Stimulated activated CD8-positive, alpha-beta memory T cell treated with anti-CD3 and anti-CD28 coated beads, Interleukin-2, amount 100 ng/mL, for 48 hours (primary cell): ENCODE results near the gene SCN5A.

Experiments
- DNase-seq, 2 donors: peaks; one replicate each; pipeline ENCODE4 v3.0.0-alpha.2; 2020; ENCODE audit warnings: low read depth in 2 of 2

Gene SCN5A

DNA sequence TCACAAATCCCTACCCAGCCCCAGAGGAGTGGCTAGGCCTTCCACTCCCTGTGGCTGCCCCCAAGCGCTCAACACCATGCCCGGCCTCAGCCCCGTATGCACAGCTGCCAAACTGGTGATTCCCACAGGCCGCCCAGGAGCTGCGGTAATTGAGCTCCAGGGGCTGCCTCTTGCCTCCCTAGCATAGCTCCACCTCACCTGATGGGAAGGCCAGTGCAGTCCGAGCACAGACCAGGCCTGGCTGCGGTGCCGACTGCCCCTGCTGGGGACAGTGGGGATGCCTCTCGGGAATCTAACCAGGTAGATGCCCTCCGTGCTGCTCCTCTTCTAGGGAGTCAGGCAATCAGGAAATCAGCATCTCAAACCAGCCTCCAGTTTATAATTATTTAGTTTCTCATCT lies 25.9 kb downstream of the SCN5A start:
- DNase-seq: no peak

DNA sequence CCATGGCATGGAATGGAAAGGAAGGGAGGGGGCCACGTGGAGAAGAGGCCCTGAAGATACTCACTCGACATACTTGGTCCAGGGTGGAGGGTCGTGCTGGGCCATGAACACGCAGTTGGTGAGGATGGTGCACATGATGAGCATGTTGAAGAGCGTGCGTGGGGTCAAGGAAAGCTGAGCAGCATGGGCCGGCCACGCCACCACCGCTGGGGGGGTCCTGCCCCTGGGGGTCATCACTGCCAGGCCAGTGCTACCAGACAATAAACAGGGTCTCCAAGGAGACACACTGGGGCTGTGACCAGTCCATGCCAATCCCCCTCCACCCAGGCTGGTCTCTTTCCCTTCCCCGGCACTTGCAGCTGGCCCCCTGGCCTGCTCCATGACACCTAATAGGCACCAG lies 27.2 kb downstream of the SCN5A start:
- no peak for DNase-seq

DNA sequence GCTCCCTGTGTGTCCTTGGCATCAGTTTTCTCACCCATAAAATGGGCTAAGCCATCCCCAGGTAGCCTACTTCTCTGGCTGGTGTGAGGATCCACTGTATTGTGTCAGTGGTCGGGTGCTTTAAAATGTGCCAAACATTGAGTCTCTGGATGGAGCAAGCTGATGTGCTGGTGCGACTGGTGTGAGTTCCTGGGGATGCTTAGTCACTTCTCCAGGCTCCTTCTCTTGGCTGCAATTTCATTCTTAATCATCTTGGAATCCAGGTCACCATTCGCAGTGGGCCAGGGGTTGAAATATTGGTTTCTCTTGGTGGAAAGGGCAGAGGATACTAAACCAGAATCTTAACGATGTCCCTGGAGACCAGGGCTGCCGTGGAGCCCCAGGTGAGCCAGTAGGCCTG lies 29.3 kb downstream of the SCN5A start:
- DNase-seq: no peak

DNA sequence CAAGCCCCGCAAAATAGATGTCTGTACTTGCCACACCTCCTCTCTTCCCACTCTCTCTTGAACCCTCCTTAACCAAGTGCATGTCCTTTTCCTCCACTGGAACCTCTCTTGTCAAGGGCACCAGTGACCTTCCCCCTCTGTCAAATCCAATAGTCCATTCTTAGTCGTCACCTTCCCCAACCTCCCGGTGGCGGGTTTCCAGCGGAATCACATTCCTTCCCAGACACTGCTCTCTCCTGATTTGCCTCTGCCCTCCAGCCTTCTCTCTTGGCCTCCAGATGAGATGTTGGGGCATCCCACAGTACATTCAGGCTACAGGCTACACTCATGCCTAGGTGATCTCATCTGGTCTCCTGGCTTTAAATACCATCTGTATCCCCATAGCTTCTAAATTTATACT lies 31.1 kb downstream of the SCN5A start:
- DNase-seq: no peak

DNA sequence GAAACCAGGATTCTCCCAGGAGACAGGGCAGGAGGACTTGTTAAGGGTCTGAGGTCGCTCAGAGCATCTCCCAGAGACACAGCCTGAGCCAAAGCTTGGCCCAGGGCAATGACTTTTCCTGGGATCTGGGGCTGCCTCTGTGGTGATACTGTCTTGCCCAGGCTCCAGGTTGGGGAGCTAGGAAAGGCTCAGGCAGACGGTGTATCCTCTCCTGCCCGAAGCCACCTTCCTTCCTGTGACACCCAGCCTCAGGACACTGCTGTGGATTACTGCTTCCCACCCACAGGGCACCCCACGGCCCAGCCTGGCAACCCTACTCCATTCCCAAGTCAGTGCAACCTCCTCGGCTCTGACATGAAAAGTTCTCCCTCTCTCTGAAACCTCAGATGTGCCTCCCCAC lies 31.9 kb downstream of the SCN5A start:
- no peak for DNase-seq

DNA sequence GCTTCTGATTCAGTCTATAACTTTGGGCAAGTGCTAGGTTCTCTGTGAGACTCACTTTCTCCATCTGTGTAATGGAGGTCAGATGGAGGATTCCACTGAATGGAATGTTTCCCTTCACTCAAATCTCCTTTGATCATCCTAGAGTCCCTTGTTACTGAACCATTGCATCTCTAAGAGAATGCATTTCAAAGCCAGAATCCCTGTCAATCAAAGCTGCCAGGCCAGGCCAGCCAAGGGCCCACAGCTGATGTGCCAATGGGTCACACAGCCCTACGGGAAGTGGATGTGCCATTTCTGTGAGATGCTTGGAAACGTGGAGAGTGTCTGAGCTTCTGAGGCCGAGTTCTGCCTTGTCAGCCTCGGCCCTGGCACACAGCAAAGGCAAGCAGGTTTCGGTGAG lies 32.4 kb downstream of the SCN5A start:
- DNase-seq: no peak

DNA sequence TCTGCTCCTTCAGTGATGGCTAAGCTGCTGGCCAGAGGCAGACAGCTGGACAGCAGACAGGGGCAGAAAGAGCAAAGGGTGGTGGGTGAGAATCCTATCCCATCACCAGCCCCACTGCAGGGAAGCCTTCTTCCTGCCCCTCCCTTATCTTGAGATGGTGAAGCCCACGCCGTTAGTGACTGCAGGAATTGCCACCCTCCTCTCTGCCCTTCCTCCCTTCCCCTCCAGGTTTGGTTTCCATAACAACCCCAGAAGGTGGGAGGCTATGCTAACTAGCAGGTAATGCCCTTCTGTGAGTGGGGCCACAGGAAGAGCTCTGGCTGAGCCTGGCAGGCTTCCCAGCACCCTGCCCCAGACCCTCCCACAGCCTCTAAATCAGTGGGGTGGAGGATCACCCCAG lies 32.8 kb downstream of the SCN5A start:
- no peak for DNase-seq

DNA sequence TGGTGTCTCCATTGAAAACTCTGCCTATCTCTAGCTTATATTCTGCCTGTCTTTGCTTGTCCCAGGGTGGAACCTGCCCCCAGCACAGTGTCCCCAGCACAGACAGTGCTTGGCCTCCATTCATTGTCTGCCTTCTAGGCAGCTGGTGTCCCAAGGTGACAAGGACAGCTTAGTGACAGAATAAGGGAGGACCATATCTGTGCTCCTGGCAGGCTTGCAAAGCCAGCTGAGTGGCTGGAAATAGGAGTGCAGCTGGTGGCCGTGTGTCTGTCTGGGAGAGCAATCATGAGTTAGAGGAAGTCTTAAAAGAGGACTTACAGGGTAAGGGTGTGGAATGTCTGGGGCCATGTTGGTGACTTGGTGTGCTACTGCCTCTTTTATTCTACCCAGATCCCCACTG lies 33.4 kb downstream of the SCN5A start:
- DNase-seq: no peak

DNA sequence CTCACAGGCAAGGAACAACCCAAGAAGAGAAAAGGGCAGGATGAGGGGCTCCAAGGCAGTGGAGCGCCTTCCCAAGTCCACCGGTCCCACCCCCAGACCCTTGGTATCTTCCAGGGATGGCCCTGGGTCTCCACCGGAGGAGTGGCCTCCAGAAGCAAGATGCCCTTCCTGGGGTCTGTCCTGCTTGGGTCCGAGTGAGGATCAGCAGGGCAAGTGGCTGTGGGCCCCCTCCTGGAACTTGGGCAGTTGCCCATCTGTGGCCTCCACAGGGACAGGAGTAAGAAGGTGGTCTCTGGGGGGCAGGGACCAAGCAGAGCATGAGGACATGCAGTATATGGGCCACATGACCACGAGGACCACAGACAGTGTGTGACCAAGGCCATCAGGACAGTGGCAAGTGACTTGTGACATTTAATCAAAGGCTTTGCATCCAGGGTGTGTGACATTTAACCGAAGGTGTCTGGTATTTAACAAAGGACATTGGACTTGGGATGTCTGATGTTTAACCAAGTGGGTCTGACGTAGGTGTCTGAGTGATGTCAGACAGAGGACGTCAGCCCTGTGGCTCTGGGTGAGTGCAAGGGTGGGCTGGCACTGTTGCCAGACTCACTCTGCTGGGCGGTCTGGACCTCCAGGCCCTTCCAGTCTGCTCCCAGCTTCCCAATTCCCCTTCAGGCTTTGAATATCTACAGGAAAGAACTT lies 34.7 kb downstream of the SCN5A start:
- DNase-seq: no peak

DNA sequence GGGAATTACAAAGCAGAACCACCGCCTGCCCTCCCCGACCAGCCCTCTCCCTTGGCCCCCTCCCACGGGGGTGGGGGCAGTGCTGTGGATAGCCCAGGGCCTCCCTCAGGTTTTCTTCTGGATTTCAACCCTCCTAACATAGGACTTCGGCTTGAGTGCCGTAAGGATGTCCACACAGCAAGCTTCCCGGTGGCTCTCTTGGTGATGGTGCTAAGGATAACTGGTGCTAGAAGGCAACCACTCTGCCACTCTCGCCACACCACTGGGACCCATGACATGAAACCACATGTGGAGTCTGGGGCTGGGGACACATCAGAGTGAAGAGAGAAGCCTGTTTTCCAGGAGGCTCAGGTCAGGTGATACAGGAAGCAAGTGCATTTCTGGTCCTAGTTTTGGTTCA lies 35.4 kb downstream of the SCN5A start:
- DNase-seq: no peak

DNA sequence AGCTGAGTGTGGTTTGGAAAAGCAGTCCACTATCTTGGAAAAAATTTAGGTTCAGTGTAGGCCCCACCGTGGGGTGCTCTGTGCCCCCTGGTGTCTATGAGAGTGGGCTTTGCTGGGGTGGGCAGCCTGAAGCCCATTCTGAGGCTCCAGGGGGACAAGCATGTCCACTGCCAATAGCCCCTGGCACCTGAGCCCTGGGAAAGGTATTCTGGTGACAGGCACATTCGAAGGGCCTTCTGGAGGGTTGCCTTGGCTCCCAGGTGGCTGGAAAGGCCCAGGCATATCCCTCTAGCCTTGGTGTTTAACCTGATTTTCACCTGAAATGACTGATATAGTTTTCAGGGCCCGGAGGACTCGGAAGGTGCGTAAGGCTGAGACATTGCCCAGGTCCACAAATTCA lies 36.1 kb downstream of the SCN5A start:
- DNase-seq: no peak

DNA sequence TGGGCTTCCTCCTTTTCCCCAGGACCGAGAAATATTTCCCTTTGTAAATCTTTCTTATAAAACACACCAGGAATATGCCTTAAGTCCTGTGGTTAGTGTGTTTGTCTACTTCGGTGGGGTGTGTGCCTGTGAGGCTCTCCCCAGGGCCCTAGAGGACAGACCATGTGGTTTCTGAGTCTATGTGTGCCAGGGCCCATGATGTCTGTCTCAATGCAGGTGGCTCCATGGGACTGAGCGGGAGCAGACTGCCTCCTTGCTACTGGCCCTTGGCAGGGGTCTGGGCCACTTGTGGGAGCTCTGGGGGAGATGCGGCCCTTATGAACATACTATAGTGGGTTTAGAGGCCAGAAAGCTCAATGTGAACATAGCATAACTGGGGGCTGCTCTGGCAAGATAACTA lies 37.6 kb downstream of the SCN5A start:
- no peak for DNase-seq

DNA sequence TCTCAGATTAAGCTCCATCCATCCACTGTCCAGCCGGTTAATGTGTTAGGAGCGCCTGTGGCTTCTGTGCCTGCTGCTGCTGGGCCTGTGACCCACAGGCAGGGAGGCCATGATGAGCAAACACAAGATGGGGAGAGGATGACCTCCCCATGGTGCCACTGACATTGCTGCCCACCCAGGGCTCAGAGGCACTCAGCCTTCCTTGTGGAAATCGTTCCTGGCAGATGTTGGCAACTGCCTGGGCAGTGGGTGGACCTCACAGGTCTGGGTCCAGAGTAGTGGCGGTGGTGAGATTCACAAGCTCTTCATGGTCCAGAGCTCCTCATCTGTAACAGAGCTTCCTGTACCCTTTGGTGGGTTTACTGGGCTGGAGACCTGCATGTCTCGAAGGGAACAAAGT lies 38.6 kb downstream of the SCN5A start:
- no peak for DNase-seq

DNA sequence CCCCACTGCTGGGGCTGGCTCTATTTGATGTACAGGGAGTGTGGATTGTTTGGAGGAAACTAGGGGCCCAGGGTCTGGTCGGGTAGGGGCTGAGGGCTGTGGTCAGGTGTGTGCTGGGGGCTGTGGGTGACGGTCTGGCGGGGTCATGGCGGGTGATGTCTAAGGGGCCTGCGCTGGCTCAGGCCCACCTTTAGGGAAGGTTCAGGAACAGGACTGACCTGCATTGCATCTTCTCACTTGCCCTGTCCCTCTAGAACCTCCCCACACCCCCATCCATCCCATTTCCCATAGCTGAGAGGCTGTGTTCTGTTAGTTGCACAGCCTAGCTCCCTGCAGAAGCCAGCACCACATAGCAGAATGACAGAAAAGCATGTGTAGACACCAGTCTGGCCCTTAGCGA lies 39.1 kb downstream of the SCN5A start:
- DNase-seq: no peak

DNA sequence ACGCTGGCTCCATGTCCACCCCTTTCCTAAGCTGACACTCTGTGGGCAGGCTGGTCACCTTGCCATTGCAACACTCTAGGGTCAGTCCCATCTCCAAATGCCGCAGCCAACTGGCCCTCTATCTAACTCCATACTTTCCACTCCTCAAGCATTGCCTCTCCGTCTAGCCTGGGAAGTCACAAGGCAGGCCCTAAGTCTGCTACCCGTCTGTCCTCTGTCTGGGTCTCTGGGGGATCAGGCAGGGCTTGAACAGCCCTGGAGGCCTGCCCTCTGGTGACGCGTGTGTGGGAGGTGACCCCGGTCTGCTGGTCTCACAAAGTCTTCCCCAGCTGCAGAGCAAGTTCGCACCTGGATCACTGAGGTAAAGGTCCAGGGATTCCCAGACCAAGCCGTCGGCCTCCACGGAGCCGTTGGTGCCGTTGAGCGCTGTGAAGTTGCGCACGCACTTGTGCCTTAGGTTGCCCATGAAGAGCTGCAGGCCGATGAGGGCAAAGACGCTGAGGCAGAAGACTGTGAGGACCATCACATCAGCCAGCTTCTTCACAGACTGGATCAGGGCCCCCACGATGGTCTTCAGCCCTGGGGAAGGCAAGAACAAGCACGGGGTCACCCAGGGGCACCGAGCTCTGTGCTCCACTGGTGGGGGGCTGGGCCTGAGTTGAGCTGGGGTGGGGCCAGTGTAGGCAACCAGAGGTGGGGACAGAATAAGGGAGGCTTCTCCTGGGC lies 39.9 kb downstream of the SCN5A start:
- no peak for DNase-seq

DNA sequence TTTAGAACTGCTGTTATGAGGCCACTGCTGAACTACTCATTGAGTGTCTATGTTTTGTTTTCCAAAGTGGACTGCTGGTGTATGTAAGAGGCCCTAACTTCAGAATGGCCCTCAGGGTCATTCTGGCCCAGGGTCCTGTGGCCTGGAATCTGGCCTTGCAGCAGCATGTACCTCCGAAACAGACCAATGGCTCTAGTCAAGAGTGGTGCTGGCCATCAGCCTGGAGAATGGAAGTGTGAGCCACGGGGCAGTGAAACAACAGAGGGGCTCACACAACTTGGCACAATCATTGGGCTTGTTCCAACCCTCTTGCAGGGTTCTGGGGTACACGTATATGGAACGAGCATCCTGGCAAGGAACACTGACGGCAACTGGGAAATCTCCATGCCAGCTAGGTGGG lies 40.5 kb downstream of the SCN5A start:
- no peak for DNase-seq

DNA sequence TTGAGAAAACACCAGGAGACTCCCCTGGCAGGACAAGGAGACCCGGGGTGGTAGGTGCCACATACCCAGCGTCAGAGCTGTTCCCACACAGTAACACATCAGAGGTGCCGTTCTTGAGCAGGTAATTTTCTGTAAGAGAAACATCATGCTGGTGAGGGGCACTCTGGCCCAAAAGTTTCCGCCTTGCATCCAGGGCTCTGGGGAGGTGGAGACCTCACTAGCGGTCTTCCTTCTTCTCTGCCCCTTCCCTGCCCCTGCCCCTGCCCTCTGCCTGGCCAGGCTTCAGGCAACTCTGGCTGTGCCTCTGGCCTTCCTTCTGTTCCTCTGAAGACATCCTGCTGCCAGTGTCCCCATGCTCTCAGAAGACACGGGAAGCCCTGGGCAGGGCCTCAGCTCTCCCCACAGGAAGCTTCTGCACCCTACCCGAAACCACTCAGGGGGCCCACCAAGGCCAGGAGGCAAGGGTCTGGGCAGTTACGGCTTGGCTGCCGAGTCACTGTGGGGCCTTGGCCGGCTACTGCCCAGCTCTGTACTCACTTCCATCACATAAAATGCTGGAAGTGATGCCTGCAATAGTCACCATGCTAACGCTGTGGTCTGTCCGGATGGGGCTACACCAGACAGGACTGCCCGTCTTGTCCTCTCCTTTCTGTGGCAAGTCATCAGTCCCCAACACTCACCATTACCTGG lies 41.3 kb downstream of the SCN5A start:
- no peak for DNase-seq

DNA sequence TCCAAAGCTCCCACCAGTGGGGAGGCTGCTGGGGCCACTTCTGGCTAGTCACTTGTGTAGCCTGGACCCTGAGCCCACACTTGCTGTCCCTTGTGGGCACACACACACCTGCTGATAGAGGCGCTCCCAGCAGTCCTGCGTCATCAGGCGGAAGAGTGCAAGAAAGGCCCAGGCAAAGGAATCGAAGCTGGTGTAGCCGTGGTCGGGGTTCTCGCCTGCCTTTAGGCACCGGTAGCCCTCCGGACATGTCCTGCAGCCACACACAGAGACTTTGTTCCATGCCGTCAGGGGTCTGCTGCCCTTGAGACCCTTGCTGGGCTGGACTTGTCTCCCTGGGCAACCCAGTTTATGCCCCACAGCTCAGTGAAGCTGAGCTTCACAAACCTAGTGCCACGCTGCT lies 42.9 kb downstream of the SCN5A start:
- no peak for DNase-seq

DNA sequence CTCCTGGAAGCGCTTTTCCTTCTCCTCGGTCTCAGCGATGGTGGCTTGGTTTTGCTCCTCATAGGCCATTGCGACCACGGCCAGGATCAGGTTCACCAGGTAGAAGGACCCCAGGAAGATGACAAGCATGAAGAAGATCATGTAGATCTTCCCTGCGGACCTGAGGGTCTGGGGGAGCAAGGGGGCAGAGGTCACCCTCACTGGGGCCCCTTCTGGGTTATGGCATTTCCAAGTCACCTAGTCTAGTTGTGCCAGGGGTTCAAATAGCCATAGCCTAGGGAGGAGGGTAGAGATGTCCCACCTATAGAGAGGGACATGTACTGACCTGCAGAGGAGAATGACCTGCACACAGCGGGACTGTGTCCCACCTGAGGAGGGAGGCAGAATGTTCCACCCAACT lies 43.5 kb downstream of the SCN5A start:
- DNase-seq: no peak

DNA sequence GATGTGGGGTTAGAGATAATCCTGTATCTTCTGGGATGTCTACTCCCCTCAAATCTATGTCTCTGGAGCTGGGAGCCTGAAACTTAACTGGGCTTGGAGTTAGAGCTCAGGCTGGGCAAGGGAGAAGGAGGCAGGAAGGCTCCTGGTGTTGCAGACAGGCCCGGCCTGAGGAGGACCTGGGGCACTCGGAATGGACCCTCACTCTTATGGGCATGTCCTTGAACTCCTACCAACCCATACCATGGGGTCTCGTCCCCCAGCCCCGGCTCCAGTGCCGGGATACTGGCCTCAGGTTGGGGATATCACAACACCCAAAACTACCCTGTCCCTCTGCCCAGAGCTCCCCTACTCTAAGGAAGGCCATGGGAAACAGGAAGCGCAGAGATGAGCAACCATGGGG lies 45.2 kb downstream of the SCN5A start:
- DNase-seq: no peak

DNA sequence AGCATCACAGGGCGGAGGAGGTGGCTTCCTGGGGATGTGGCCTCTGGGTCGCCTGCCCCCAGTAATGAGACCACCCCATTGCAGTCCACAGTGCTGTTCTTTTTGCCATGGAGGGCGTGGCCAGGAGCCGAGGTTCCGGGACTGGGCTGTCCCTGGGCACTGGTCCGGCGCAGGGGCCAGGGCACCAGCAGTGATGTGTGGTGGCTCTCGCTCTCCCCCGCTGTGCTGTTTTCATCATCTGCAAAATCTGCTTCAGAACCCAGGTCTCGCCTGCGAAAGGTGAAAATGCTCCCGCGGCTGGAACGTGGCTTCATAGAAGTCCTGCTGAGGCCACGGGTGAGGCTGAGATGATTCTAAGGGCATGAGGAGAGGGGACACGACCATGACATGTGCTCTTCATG lies 45.8 kb downstream of the SCN5A start:
- no peak for DNase-seq

DNA sequence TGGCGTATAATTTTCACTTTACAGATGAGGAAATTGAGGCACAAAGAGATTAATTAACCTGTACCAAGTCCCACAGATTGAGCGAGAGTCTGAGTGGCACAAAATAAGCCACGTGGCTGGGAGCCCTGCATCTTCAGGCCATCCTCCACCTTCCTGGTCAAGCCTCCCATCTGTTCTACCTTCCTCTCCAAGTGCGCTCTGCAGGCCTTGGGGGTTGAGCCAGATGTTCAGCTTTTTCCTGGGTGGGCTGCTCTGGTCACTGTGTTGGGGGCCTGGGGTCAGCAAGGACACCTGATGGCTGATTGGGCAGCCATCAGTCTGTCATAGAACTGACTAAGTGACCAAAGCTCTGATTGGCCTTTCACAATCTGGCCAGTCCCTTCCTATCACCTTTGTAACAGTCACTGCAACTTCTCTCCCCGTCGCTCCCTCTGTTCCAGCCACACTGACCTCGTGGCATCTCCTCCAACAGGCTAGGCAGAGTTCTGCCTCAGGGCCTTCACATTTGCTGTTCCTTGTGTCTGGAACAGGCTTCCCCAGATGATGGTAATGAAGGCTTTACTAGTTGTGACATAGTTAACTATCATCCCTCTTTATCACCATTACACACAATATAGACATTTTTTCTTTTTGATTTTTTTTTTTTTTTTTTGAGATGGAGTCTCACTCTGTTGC lies 46.8 kb downstream of the SCN5A start:
- DNase-seq: no peak
